ENCODE data around the gene GPR25.

The GPR25 gene

DNA sequence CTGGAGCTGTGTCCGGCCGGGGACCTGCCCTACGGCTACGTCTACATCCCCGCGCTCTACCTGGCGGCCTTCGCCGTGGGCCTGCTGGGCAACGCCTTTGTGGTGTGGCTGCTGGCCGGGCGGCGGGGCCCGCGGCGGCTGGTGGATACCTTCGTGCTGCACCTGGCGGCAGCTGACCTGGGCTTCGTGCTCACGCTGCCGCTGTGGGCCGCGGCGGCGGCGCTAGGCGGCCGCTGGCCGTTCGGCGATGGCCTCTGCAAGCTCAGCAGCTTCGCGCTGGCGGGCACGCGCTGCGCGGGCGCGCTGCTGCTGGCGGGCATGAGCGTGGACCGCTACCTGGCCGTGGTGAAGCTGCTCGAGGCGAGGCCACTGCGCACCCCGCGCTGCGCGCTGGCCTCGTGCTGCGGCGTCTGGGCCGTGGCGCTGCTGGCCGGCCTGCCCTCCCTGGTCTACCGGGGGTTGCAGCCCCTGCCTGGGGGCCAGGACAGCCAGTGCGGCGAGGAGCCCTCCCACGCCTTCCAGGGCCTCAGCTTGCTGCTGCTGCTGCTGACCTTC, 412 bp downstream of the GPR25 start:
- TF ChIP-seq, protein P1, sequence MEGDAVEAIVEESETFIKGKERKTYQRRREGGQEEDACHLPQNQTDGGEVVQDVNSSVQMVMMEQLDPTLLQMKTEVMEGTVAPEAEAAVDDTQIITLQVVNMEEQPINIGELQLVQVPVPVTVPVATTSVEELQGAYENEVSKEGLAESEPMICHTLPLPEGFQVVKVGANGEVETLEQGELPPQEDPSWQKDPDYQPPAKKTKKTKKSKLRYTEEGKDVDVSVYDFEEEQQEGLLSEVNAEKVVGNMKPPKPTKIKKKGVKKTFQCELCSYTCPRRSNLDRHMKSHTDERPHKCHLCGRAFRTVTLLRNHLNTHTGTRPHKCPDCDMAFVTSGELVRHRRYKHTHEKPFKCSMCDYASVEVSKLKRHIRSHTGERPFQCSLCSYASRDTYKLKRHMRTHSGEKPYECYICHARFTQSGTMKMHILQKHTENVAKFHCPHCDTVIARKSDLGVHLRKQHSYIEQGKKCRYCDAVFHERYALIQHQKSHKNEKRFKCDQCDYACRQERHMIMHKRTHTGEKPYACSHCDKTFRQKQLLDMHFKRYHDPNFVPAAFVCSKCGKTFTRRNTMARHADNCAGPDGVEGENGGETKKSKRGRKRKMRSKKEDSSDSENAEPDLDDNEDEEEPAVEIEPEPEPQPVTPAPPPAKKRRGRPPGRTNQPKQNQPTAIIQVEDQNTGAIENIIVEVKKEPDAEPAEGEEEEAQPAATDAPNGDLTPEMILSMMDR (conservative IDR thresholded peaks at IDR 0.05; ENCODE audit: low read length) = no peak
- no peak overlapping the region for H3K4me3 ChIP-seq (ENCODE audit: low read length)
- DNase-seq (ENCODE audit: low read depth) = no peak

DNA sequence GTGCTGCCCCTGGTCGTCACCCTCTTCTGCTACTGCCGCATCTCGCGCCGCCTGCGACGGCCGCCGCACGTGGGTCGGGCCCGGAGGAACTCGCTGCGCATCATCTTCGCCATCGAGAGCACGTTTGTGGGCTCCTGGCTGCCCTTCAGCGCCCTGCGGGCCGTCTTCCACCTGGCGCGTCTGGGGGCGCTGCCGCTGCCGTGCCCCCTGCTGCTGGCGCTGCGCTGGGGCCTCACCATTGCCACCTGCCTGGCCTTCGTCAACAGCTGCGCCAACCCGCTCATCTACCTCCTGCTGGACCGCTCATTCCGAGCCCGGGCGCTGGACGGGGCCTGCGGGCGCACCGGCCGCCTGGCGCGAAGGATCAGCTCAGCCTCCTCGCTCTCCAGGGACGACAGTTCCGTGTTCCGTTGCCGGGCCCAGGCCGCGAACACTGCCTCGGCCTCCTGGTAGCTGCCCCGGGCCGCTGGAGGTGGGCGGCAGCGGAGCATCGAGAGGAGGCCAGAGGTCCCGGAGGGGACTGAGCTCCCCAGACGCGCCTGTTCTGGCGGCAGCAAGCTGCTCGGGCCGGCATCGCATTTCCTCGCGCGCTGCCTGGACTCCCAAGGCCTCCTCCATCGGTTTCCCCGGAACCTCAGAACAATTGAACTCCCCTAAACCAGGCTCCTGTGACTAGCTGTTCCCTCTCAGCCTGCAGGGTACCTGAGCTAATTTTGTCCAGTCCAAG, 1.1 kb downstream of the GPR25 start:
- DNase-seq (ENCODE audit: low read depth) = no peak
- no peak overlapping the region for H3K4me3 ChIP-seq (ENCODE audit: low read length)
- TF ChIP-seq, protein P1 (conservative IDR thresholded peaks at IDR 0.05; ENCODE audit: low read length) = no peak

DNA sequence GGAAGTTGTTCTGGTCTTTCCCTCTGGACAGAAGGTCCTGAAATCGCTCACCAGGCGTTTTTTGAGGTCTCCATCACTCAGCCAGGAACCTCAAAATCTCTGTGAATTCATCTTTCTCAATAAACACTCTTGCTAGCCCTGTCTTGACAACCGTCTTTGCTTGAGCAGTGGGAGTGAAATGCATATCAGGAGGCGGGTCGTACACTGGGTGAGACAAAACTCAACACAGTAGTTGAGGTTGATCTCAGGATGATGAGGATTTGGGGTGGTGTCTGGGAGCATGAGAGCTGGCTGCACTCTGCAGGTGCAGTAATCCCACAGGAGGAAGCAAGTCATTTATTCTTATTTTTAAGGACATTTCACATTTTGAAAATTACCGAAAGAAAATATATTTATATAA, 1.9 kb downstream of the GPR25 start:
- no peak overlapping the region for H3K4me3 ChIP-seq (ENCODE audit: low read length)
- TF ChIP-seq, protein P1 (conservative IDR thresholded peaks at IDR 0.05; ENCODE audit: low read length) = no peak
- DNase-seq (ENCODE audit: low read depth) = no peak

DNA sequence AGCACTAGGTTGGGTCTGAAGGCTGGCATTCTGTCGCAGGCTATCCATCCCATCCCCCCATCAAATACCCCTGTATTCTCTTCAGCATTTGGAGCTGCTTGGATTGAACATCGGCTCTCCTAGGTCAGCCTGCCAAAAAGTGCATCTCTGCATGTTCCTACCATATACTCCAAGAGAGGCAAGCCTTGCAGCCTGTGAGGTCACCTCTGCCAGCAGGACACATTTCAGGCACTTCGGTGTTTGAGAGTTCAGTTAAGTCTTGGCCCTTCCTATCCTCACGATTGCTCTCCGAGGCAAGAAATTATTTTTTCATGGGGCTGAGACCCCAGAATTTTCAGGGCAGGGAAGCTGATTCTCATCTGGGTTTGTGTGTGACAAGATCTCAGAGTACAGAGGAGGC, 2.6 kb downstream of the GPR25 start:
- H3K4me3 ChIP-seq (ENCODE audit: low read length) = no peak overlapping the region
- DNase-seq (ENCODE audit: low read depth) = no peak
- TF ChIP-seq, protein P1 (conservative IDR thresholded peaks at IDR 0.05; ENCODE audit: low read length) = no peak

DNA sequence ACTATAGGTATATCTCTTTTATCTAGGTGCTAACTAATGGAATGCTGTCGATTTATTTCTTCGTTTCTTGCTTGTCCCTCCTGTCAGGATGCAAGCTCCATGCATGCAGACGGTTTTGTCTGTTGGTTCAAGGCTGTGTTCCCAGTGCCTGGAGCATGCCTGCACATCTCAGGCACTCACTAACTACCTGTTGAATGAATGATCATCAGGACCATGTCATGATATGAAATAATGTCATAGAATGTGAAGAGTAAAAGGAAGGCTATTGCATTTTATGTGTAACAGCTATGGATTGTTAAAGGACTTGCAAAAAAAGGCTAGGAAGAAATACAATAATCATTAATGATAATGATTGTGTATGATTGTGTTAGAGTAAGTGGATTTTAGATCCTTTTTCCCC, 4.2 kb downstream of the GPR25 start:
- H3K4me3 ChIP-seq (ENCODE audit: low read length) = no peak overlapping the region
- DNase-seq (ENCODE audit: low read depth) = no peak
- TF ChIP-seq, protein P1 (conservative IDR thresholded peaks at IDR 0.05; ENCODE audit: low read length) = no peak

DNA sequence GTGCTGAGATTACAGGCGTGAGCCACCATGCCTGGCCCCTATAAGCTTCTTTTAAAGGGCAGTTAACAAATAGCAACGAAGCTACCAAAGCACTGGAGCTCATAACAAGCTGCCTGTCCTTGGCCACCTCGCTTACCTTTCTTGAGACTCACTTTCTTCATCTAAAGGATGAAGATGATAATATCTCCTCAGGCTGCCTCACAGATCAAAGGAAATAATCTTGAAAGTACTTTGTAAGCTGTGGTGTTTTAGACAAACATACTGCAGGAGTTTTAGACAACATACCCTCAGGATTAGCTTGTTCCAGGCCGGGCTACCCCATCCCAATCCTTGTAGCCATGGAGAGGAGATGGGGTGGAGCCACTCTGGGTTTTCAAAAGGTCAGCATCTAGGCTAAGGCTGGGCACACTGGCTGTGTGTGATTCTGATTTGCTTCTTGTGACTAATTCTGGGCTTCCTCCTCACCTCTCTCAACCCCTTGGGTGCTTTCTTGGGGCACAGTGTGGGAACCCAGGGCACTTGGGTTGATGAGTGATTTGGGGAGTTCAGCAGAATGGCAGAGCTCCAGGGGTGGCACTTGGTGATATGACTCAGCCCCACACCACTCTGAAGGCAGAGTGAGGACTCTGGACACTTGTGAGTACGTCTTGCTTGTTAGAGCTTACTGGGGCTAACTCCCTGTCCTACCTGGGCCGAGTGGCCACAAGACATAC, 5.2 kb downstream of the GPR25 start:
- TF ChIP-seq, protein P1 (conservative IDR thresholded peaks at IDR 0.05; ENCODE audit: low read length) = no peak
- no peak overlapping the region for H3K4me3 ChIP-seq (ENCODE audit: low read length)
- DNase-seq (ENCODE audit: low read depth) = no peak

DNA sequence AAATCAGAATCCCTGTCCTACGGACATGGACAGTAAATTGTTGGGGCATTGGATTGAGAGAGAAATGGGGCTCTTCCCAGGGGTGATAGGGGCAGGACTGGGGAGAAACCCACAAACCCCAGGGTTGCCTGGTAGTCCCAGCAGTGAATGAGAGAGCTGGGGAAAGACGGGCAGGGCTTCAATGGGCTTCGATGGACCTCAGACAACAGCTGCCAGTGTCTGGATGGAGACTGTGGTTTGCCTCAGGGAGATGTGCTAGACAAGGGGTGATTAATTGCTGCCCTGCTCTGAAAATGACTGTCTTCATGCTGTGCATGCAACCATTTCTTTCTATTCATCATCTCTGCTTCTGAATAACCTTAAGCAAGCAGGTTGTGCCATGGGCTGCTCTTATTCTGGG, 7.4 kb downstream of the GPR25 start:
- TF ChIP-seq, protein P1 (conservative IDR thresholded peaks at IDR 0.05; ENCODE audit: low read length) = no peak

More for the DNA sequence above, 7.4 kb downstream of the GPR25 start:
- DNase-seq (ENCODE audit: low read depth) = no peak
- H3K4me3 ChIP-seq (ENCODE audit: low read length) = no peak overlapping the region

All from AG10803 (cell line).